Measurements from ENCODE around the gene RAI14. TPM values are rescaled to one million over a fixed set of nuclear protein-coding genes. Genes with fewer than 3 reads are reported as not detected.

The RAI14 gene
- total and polyA plus RNA-seq, 4 donors: 16.7 to 91.5 (median 49.3) TPM

DNA sequence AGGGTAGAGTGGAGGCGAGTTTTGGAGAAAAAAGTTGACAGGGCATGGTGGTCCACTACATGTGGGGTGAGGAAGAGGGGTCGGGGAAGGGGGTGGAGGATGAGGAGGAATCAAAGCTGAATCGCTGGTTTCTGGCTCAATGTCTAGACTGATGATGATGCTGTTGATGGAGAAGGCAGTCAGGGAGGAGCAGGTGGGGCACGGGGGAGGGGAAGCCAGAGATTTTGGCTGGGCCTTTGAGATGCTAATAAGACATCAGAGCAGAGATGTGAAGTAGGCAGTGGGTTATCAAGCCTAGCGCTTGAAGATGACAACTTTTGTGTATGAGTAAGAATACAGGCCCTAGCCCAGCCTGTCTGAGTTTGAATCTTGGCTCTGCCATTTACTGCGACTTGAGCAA lies 150.4 kb downstream of the RAI14 start:
- TF ChIP-seq, protein P1, sequence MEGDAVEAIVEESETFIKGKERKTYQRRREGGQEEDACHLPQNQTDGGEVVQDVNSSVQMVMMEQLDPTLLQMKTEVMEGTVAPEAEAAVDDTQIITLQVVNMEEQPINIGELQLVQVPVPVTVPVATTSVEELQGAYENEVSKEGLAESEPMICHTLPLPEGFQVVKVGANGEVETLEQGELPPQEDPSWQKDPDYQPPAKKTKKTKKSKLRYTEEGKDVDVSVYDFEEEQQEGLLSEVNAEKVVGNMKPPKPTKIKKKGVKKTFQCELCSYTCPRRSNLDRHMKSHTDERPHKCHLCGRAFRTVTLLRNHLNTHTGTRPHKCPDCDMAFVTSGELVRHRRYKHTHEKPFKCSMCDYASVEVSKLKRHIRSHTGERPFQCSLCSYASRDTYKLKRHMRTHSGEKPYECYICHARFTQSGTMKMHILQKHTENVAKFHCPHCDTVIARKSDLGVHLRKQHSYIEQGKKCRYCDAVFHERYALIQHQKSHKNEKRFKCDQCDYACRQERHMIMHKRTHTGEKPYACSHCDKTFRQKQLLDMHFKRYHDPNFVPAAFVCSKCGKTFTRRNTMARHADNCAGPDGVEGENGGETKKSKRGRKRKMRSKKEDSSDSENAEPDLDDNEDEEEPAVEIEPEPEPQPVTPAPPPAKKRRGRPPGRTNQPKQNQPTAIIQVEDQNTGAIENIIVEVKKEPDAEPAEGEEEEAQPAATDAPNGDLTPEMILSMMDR (IDR thresholded peaks at IDR 0.05; ENCODE audit: control extremely low read depth, extremely low read depth): no peak
- no peak overlapping the region for H3K4me3 ChIP-seq
- peaks cover 0 to 6% (median 5%) of the 10 kb centered on the region in 4 donors for H3K36me3 ChIP-seq (ENCODE audit: control insufficient read depth in 4 of 4, insufficient read depth in 4 of 4, low read length in 4 of 4)

DNA sequence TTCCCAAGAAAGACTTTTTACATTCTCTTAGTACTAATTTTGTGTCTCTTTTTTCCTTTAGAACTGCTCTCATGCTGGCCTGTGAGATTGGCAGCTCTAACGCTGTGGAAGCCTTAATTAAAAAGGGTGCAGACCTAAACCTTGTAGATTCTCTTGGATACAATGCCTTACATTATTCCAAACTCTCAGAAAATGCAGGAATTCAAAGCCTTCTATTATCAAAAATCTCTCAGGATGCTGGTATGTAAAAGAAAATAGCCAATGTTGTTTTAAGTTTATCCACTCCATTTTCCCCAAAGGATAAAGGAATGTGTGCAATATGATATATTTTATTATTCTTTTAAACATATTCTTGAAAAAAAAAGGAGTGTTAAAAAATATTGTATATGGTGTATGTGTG lies 155.6 kb downstream of the RAI14 start:
- TF ChIP-seq, protein P1 (IDR thresholded peaks at IDR 0.05; ENCODE audit: control extremely low read depth, extremely low read depth): no peak
- H3K4me1 ChIP-seq (ENCODE audit: control insufficient read depth in 5 of 5, insufficient read depth in 5 of 5, low read length in 5 of 5): peaks cover 0 to 5% (median 0%) of the 10 kb centered on the region in 5 donors
- H3K9me3 ChIP-seq (ENCODE audit: control insufficient read depth in 4 of 4, insufficient read depth in 3 of 4, low read length in 3 of 4): no peaks in the 10 kb centered on the region
- H3K4me3 ChIP-seq: no peak overlapping the region
- DNase-seq (no peak), ATAC-seq (ENCODE audit: insufficient read depth, low FRiP score) (no peak)
- H3K27ac ChIP-seq (ENCODE audit: low read depth in 1 of 2, low read length in 1 of 2): no peak overlapping the region
- WGBS, 2 donors: 90 to 94% methylated on average over 1 of the region's 1 CpG
- H3K36me3 ChIP-seq (ENCODE audit: control insufficient read depth in 4 of 4, insufficient read depth in 4 of 4, low read length in 4 of 4): peaks cover 0 to 3% (median 0%) of the 10 kb centered on the region in 4 donors
- H3K27me3 ChIP-seq (ENCODE audit: control insufficient read depth in 3 of 3, insufficient read depth in 3 of 3, low read length in 2 of 3): no peaks in the 10 kb centered on the region
- H3K9ac ChIP-seq (ENCODE audit: insufficient read depth in 1 of 2, low read length in 2 of 2): no peak overlapping the region

More for the DNA sequence above, 150.4 kb downstream of the RAI14 start:
- Histone ChIP-seq H3K9me3 (ENCODE audit: control insufficient read depth in 4 of 4, insufficient read depth in 3 of 4, low read length in 3 of 4) (no peaks in the 10 kb centered on the region), H3K9ac (ENCODE audit: insufficient read depth in 1 of 2, low read length in 2 of 2) (no peak overlapping the region), H3K27me3 (ENCODE audit: control insufficient read depth in 3 of 3, insufficient read depth in 3 of 3, low read length in 2 of 3) (no peaks in the 10 kb centered on the region), H3K4me1 (ENCODE audit: control insufficient read depth in 5 of 5, insufficient read depth in 5 of 5, low read length in 5 of 5) (peaks cover 0 to 5% (median 0%) of the 10 kb centered on the region in 5 donors), H3K27ac (ENCODE audit: low read depth in 1 of 2, low read length in 1 of 2) (no peak overlapping the region)
- WGBS, 2 donors: 95% methylated on average over 6 of the region's 6 CpGs
- DNase-seq (no peak), ATAC-seq (ENCODE audit: insufficient read depth, low FRiP score) (no peak)

DNA sequence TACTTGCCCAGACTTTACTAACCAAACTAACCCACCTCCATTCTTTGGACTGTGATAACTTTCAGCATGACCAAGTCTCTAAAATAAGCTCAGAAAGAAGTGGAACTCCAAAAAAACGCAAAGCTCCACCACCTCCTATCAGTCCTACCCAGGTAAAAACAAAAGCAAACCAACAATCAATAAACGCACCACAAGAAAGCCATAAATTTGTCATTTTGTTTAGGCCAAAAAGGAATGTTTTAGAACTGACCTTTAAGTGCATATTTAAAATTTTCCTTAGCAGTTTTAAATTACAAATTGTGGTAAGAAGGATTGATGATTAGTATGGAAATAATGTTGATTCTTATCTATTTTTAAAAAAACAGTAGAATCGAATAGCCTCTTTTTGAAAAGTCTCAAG lies 157.4 kb downstream of the RAI14 start:
- Histone ChIP-seq H3K27ac (ENCODE audit: low read depth in 1 of 2, low read length in 1 of 2) (no peak overlapping the region), H3K4me1 (ENCODE audit: control insufficient read depth in 5 of 5, insufficient read depth in 5 of 5, low read length in 5 of 5) (peaks cover 0 to 4% (median 0%) of the 10 kb centered on the region in 5 donors), H3K27me3 (ENCODE audit: control insufficient read depth in 3 of 3, insufficient read depth in 3 of 3, low read length in 2 of 3) (no peaks in the 10 kb centered on the region), H3K36me3 (ENCODE audit: control insufficient read depth in 4 of 4, insufficient read depth in 4 of 4, low read length in 4 of 4) (peaks cover 0 to 3% (median 0%) of the 10 kb centered on the region in 4 donors), H3K4me3 (no peak overlapping the region), H3K9me3 (ENCODE audit: control insufficient read depth in 4 of 4, insufficient read depth in 3 of 4, low read length in 3 of 4) (no peaks in the 10 kb centered on the region), H3K9ac (ENCODE audit: insufficient read depth in 1 of 2, low read length in 2 of 2) (no peak overlapping the region)
- no peak for ATAC-seq (ENCODE audit: insufficient read depth, low FRiP score)
- no peak for DNase-seq
- 92 to 95% methylated on average over 3 of the region's 3 CpGs for WGBS, 2 donors
- TF ChIP-seq, protein P1 (IDR thresholded peaks at IDR 0.05; ENCODE audit: control extremely low read depth, extremely low read depth): no peak

Data from lung (tissue), 12 donors.